Umbilical cord (tissue), 2 donors: ENCODE results near the gene LIN7C. TPM values are rescaled to one million over a fixed set of nuclear protein-coding genes. Genes with fewer than 3 reads are reported as not detected.
"Not testable (repeated sequence)": the region's sequence is repeated elsewhere in the genome, so short reads cannot be mapped to it uniquely, and the experiment has no call there.

Experiments
- DNase-seq: peaks from one replicate; pipeline ENCODE4 v3.0.0-alpha.2; 2015; ENCODE audit warnings: low spot score
- total RNA-seq: library from RNA; depleted of rRNA; stranded (reverse); fragments of >200 nt; gene quantifications from one replicate; pipeline ENCODE4 v1.2.3, GENCODE V29; 2014; ENCODE audit warnings: low replicate concordance; ENCODE audit not compliant: insufficient read depth

Gene LIN7C
- total RNA-seq: 70.8 TPM

GRCh38 chr11:27506200-27507182, at the start of gene LIN7C:
TSS of gene LIN7C (minus strand) at chr11:27506769. CDS start at chr11:27506752, 17 bp downstream.
- peak; percentile 98 for DNase-seq

GRCh38 chr11:27555264-27555663, 48.7 kb upstream of the LIN7C start:
- DNase-seq: no peak

GRCh38 chr11:27553186-27553585, 46.6 kb upstream of the LIN7C start:
- no peak for DNase-seq

GRCh38 chr11:27552341-27552740, 45.8 kb upstream of the LIN7C start:
- DNase-seq: no peak

GRCh38 chr11:27551127-27551526, 44.6 kb upstream of the LIN7C start:
- DNase-seq: no peak

GRCh38 chr11:27545946-27546345, 39.4 kb upstream of the LIN7C start:
- no peak for DNase-seq

- DNase-seq: no peak
Observed at GRCh38 chr11:27545035-27545434, 38.5 kb upstream of the LIN7C start.

GRCh38 chr11:27541790-27542189, 35.2 kb upstream of the LIN7C start:
- no peak for DNase-seq

- DNase-seq: no peak
Observed at GRCh38 chr11:27540051-27540450, 33.5 kb upstream of the LIN7C start.

GRCh38 chr11:27535103-27535502, 28.5 kb upstream of the LIN7C start:
- no peak for DNase-seq

GRCh38 chr11:27532652-27533325, 26.2 kb upstream of the LIN7C start:
- DNase-seq: no peak

GRCh38 chr11:27528712-27529111, 22.1 kb upstream of the LIN7C start:
- no peak for DNase-seq

- no peak for DNase-seq
Observed at GRCh38 chr11:27526535-27526934, 20.0 kb upstream of the LIN7C start.

- no peak for DNase-seq
Observed at GRCh38 chr11:27525824-27526516, 19.4 kb upstream of the LIN7C start.

- DNase-seq: no peak
Observed at GRCh38 chr11:27524155-27524554, 17.6 kb upstream of the LIN7C start.

GRCh38 chr11:27520226-27520625, 13.7 kb upstream of the LIN7C start:
- DNase-seq: no peak

- no peak for DNase-seq
Observed at GRCh38 chr11:27518518-27518917, 11.9 kb upstream of the LIN7C start.

GRCh38 chr11:27517490-27517889, 10.9 kb upstream of the LIN7C start:
- not testable (repeated sequence) for DNase-seq

GRCh38 chr11:27514558-27514957, 8.0 kb upstream of the LIN7C start:
- DNase-seq: no peak

GRCh38 chr11:27514076-27514475, 7.5 kb upstream of the LIN7C start:
- no peak for DNase-seq

- DNase-seq: no peak
Observed at GRCh38 chr11:27513389-27513788, 6.8 kb upstream of the LIN7C start.

GRCh38 chr11:27512238-27512637, 5.7 kb upstream of the LIN7C start:
- no peak for DNase-seq
